C4-2B (cell line): Measurements from ENCODE around the gene PRLH.

ENCODE experiments used
- H3K27ac ChIP-seq: fragments of 450-650 bp; 2 replicates; pipeline ENCODE4 v1.5.1; 2017
- CTCF ChIP-seq: fragments of 450-650 bp; conservative IDR thresholded peaks from 2 replicates; pipeline ENCODE4 v1.5.1; 2017; ENCODE audit warnings: mild to moderate bottlenecking
- ZFX ChIP-seq: fragments of 450-650 bp; IDR thresholded peaks from 2 replicates; pipeline ENCODE4 v1.6.1; 2017

The PRLH gene

GRCh38 chr2:237566401-237567235, at the start of gene PRLH:
Gene PRLH (plus strand): TSS chr2:237566574. CDS start chr2:237566574, 0 bp downstream.
- no peak within 1 kb of the TSS for H3K27ac ChIP-seq
- TF ChIP-seq CTCF (no peak), ZFX (no peak)

- no peak overlapping the region for H3K27ac ChIP-seq
- no peak for TF ChIP-seq ZFX
- TF ChIP-seq CTCF, result no peak
These were observed 49.2 kb upstream of the PRLH start for GRCh38 chr2:237517163-237517562.

- TF ChIP-seq CTCF (no peak), ZFX (no peak)
- no peak overlapping the region for H3K27ac ChIP-seq
These were observed 48.4 kb upstream of the PRLH start for GRCh38 chr2:237517990-237518389.

GRCh38 chr2:237519506-237520245, 46.7 kb upstream of the PRLH start:
- TF ChIP-seq CTCF (no peak), ZFX (no peak)
- no peak overlapping the region for H3K27ac ChIP-seq

- no peak overlapping the region for H3K27ac ChIP-seq
- TF ChIP-seq CTCF, result no peak
These were observed 46.1 kb upstream of the PRLH start for GRCh38 chr2:237520290-237520689.

- no peak for TF ChIP-seq ZFX
- TF ChIP-seq CTCF, result no peak
- H3K27ac ChIP-seq, result no peak overlapping the region
These were observed 41.7 kb upstream of the PRLH start for GRCh38 chr2:237524631-237525030.

GRCh38 chr2:237525559-237526157, 40.7 kb upstream of the PRLH start:
- TF ChIP-seq CTCF (no peak), ZFX (no peak)
- peak overlapping the region; percentile 66 for H3K27ac ChIP-seq
